ENCODE results near the gene ZNF451. TPM values are rescaled to one million over a fixed set of nuclear protein-coding genes. Genes with fewer than 3 reads are reported as not detected.
"Not testable (repeated sequence)": the region's sequence is repeated elsewhere in the genome, so short reads cannot be mapped to it uniquely, and the experiment has no call there.

ZNF451 gene
- total and polyA plus RNA-seq, 2 experiments from 2014 or later = 15.8 to 63.4 TPM

DNA sequence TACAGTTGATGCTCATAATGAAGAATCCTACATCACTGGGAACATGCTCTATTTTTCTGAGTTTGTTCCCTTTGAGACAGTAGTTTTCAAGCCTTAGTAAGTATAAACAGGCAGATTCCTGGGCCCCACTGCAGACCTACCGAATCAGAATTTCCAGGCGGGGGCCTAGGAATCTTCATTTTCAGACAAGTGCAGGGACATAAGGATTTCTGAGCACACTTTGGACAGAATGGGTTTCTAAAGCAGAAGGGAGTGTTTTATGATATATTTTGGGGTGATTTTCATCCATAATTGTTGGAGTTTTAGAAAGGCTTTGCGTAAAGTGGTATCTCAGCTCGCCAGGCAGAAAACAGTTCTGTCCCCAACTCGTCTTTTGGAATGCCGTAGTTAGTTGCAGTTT, 42.1 kb upstream of the ZNF451 start:
- H3K79me2 ChIP-seq = peaks cover 43% of the 10 kb centered on the region
- H3K27me3 ChIP-seq; H3K9me2 ChIP-seq (replicated peaks; ENCODE audit: insufficient read depth); H3K36me3 ChIP-seq (replicated peaks; ENCODE audit: insufficient read depth, low read depth); DNase-seq (ENCODE audit: low spot score); H2AFZ ChIP-seq; H3K9me3 ChIP-seq (ENCODE audit: low read depth): not testable (repeated sequence)
- peak overlapping the region; percentile 47 for H3K4me3 ChIP-seq
- peaks cover 21% of the 10 kb centered on the region for H4K20me1 ChIP-seq (ENCODE audit: insufficient read depth, poor library complexity, severe bottlenecking)
- H3K4me2 ChIP-seq = peak overlapping the region; percentile 83
- 73% methylated on average over 6 of the region's 6 CpGs for WGBS (ENCODE audit: low lambda C conversion rate, missing lambda C conversion rate)
- H3K4me1 ChIP-seq (ENCODE audit: insufficient read depth) = peaks cover 18% of the 10 kb centered on the region
- peak overlapping the region; percentile 1 for H3K27ac ChIP-seq

DNA sequence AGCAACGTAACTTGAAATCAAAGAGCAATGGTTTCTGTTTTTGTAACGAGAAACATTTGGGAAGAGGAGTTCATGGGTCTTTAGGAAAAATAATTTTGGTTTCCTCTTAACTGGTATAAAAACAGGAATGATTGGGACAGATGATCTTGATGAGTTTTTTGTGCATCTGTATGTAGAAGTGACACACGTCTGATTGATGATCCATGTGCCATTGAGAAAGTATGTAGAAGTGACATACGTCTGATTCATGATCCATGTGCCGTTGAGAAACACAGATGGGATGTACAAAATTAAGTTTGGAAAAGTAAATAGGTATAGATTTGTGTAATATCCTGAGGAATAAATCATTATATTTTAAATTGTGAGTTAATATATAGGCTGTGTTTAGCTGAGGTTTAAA, 41.4 kb upstream of the ZNF451 start:
- Histone ChIP-seq H2AFZ (no peak overlapping the region), H3K9me2 (replicated peaks; ENCODE audit: insufficient read depth) (no peaks in the 10 kb centered on the region), H3K79me2 (peaks cover 44% of the 10 kb centered on the region), H3K9me3 (ENCODE audit: low read depth) (no peaks in the 10 kb centered on the region), H3K4me2 (peak overlapping the region; percentile 83), H3K27me3 (no peaks in the 10 kb centered on the region), H4K20me1 (ENCODE audit: insufficient read depth, poor library complexity, severe bottlenecking) (peaks cover 21% of the 10 kb centered on the region), H3K4me3 (peak overlapping the region; percentile 47), H3K36me3 (replicated peaks; ENCODE audit: insufficient read depth, low read depth) (no peaks in the 10 kb centered on the region), H3K27ac (peak overlapping the region; percentile 1), H3K4me1 (ENCODE audit: insufficient read depth) (peaks cover 18% of the 10 kb centered on the region)
- 74% methylated on average over 5 of the region's 5 CpGs for WGBS (ENCODE audit: low lambda C conversion rate, missing lambda C conversion rate)
- no peak for TF ChIP-seq EZH2 (IDR thresholded peaks at IDR 0.05; ENCODE audit: borderline replicate concordance)
- TF ChIP-seq, protein P1, sequence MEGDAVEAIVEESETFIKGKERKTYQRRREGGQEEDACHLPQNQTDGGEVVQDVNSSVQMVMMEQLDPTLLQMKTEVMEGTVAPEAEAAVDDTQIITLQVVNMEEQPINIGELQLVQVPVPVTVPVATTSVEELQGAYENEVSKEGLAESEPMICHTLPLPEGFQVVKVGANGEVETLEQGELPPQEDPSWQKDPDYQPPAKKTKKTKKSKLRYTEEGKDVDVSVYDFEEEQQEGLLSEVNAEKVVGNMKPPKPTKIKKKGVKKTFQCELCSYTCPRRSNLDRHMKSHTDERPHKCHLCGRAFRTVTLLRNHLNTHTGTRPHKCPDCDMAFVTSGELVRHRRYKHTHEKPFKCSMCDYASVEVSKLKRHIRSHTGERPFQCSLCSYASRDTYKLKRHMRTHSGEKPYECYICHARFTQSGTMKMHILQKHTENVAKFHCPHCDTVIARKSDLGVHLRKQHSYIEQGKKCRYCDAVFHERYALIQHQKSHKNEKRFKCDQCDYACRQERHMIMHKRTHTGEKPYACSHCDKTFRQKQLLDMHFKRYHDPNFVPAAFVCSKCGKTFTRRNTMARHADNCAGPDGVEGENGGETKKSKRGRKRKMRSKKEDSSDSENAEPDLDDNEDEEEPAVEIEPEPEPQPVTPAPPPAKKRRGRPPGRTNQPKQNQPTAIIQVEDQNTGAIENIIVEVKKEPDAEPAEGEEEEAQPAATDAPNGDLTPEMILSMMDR (IDR thresholded peaks at IDR 0.05; ENCODE audit: poor library complexity) = no peak
- no peak for TF ChIP-seq EZH2phosphoT487 (IDR thresholded peaks at IDR 0.05; ENCODE audit: low read depth, severe bottlenecking, unreplicated experiment)
- no peak for DNase-seq (ENCODE audit: low spot score)

DNA sequence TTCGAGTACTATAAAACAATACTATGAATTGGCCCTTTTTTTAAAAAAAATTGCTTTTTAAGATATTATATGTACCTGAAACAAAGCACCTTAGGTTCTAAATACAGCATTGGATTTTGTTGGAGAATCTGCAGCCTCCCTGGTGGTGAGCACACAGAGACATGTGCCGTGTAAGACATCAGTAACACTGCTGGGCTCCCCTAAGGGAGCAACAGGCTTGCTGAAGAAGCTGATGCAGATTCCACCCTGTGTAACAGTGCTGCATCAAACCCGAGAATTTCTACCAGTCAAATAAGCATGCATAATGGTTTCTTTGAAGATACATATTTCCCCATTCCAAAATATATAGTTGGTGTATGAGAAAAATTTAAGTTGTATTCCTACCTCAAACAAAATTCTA, 26.1 kb upstream of the ZNF451 start:
- Histone ChIP-seq H3K4me1 (ENCODE audit: insufficient read depth) (no peaks in the 10 kb centered on the region), H3K9me3 (ENCODE audit: low read depth) (no peaks in the 10 kb centered on the region), H4K20me1 (ENCODE audit: insufficient read depth, poor library complexity, severe bottlenecking) (no peaks in the 10 kb centered on the region), H3K36me3 (replicated peaks; ENCODE audit: insufficient read depth, low read depth) (no peaks in the 10 kb centered on the region), H3K27ac (no peak overlapping the region), H3K9me2 (replicated peaks; ENCODE audit: insufficient read depth) (no peaks in the 10 kb centered on the region), H3K79me2 (no peaks in the 10 kb centered on the region), H3K4me2 (no peak overlapping the region), H2AFZ (no peak overlapping the region), H3K27me3 (no peaks in the 10 kb centered on the region), H3K4me3 (no peak overlapping the region)
- no peak for DNase-seq (ENCODE audit: low spot score)
- WGBS (ENCODE audit: low lambda C conversion rate, missing lambda C conversion rate) = 98% methylated on average over 3 of the region's 3 CpGs
- TF ChIP-seq EZH2 (IDR thresholded peaks at IDR 0.05; ENCODE audit: borderline replicate concordance) (no peak), EZH2phosphoT487 (IDR thresholded peaks at IDR 0.05; ENCODE audit: low read depth, severe bottlenecking, unreplicated experiment) (no peak)
- TF ChIP-seq, protein P1 (IDR thresholded peaks at IDR 0.05; ENCODE audit: poor library complexity) = no peak

DNA sequence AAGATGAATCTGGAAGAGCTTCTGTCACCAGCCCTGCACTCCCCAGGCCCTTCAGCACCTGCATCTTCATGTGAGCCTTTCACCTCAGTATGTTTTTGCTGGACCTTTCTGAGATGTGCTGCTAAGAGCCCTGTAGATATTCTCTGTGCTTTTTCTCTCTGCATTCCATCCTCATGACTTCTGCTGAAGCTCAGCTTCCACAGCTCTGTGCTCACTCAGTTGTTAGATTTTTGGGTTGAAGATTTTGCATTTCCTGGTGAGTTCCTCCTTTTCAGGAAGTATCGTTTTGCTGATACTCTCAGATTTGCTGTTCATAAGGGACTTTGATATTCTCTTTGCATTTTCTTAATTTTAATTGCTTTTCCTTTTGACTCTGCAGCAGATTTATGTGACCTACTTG, 25.2 kb upstream of the ZNF451 start:
- no peaks in the 10 kb centered on the region for H3K79me2 ChIP-seq
- H3K9me3 ChIP-seq (ENCODE audit: low read depth) = no peaks in the 10 kb centered on the region
- H3K4me1 ChIP-seq (ENCODE audit: insufficient read depth) = no peaks in the 10 kb centered on the region
- no peaks in the 10 kb centered on the region for H3K9me2 ChIP-seq (replicated peaks; ENCODE audit: insufficient read depth)
- H4K20me1 ChIP-seq (ENCODE audit: insufficient read depth, poor library complexity, severe bottlenecking) = no peaks in the 10 kb centered on the region
- H3K27ac ChIP-seq = no peak overlapping the region
- H3K4me3 ChIP-seq = no peak overlapping the region
- H3K27me3 ChIP-seq = no peaks in the 10 kb centered on the region
- TF ChIP-seq EZH2 (IDR thresholded peaks at IDR 0.05; ENCODE audit: borderline replicate concordance) = no peak
- no peak for TF ChIP-seq EZH2phosphoT487 (IDR thresholded peaks at IDR 0.05; ENCODE audit: low read depth, severe bottlenecking, unreplicated experiment)
- TF ChIP-seq, protein P1 (IDR thresholded peaks at IDR 0.05; ENCODE audit: poor library complexity) = no peak
- 96% methylated on average over 1 of the region's 1 CpG for WGBS (ENCODE audit: low lambda C conversion rate, missing lambda C conversion rate)
- H2AFZ ChIP-seq = no peak overlapping the region
- H3K4me2 ChIP-seq = no peak overlapping the region
- H3K36me3 ChIP-seq (replicated peaks; ENCODE audit: insufficient read depth, low read depth) = no peaks in the 10 kb centered on the region
- DNase-seq (ENCODE audit: low spot score) = no peak

All from hepatocyte (in vitro differentiated cells).